GM20431 (cell line): ENCODE results near the gene ZNF302.
"Not testable (repeated sequence)": the region's sequence is repeated elsewhere in the genome, so short reads cannot be mapped to it uniquely, and the experiment has no call there.

Source experiments
- in situ Hi-C: fragments of 300-500 bp; cut with MseI, MboI; formaldehyde crosslinking; loops from one replicate; pipeline ENCODE4 v1.15.0; 2020; ENCODE audit warnings: low sequenced_read_pairs; ENCODE audit not compliant: unreplicated experiment

The ZNF302 gene

GRCh38 chr19:34669305-34669704 is 8.2 kb upstream of the ZNF302 start:
- in situ Hi-C loops = no loop called here

GRCh38 chr19:34671972-34672371 is 5.5 kb upstream of the ZNF302 start:
- in situ Hi-C loops = no loop called here

DNA sequence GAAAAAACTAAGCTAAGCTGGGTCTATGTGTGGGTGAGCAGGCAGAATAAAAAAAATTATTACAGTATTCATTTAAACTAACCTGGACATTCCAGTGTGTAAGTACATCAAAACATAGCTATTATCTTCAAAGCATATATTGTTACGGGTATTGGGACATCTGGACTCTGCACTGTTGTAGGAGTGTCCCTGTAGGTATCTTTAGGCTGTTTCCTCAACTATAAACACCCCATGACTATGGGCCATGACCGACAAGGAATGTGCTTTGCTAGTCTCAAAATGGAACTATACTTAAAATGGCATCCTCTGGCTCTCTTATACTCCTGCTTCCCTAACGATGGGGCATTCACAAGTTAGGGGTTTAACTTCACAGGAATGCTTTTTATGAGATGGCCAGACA is 3.9 kb upstream of the ZNF302 start:
- in situ Hi-C loops = no loop called here

GRCh38 chr19:34675250-34675649 is 2.2 kb upstream of the ZNF302 start:
- in situ Hi-C loops = no loop called here

- in situ Hi-C loops = no loop called here
Observed at GRCh38 chr19:34675919-34676318, 1.6 kb upstream of the ZNF302 start.

DNA sequence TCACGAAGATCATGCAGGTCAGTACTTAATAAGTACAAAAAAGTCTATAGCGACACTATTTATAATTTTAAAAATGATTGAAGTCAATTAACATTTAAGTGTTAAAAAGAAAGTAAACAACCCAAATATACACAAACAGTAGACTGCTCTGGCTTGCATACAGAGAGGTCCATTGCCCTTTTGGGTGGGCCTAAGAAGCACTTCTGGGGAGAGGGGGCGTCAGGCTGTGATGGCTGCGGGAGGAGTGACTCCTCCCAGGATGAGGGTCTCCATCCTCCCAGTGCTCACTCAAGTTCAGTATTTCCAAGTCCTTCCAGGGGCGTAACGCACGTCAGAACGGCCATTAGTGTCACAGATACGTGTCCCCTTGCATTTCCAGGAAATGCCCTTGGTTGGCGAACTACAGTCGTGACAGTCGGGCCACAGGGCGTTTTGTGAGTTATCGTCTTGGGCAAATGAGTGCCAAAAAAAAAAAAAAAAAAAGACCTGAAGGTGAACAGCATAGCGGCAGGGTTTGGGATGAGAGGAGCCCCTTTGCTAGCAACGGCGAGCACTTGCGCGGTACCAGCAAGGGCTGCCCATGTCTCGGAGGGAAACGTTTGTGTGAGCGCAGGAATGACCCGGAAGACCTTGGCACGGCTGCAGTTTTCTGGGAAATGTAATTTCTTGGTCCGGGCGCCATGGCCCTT is 637 bp upstream of the ZNF302 start, which contains the start of gene SCGB2B2:
TSS of gene SCGB2B2 (minus strand) at position 463 of the 689 bp plus-strand sequence. CDS start 82,596 bp downstream, outside the sequence.
- in situ Hi-C loops = no loop called here

DNA sequence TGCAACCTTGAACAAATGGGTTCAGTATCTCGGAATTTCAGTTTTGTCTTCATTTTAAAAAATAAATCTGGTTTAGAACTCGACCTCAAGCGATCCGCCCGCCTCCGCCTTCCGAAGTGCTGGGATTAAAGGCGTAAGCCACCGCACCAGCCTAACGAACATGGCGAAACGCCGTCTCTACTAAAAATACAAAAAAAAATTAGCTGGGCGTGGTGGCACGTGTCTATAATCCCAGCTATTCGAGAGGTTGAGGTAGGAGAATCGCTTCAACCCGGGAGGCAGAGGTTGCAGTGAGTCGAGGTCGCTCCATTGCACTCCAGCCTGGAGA is 571 bp downstream of the ZNF302 start:
- in situ Hi-C loops = no loop called here

DNA sequence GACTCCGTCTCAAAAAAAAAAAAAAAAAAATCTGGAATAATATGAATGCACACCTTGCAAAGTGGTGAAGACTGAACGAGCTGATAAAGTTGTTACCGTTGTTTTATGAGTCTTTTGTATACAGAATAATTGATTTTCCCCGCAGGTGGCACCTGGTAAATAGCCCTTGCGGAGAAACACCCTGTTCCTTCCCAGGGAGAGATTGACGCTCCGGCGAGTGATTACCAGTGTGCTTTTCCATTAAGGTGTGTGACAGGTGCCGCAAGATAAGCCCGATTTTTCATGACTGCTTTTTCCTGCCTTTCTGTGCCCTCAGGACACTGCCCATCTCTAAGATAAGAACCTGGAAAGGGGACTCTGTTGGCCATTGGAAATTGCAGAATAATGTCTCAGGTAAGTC is 943 bp downstream of the ZNF302 start:
- in situ Hi-C loops = no loop called here

DNA sequence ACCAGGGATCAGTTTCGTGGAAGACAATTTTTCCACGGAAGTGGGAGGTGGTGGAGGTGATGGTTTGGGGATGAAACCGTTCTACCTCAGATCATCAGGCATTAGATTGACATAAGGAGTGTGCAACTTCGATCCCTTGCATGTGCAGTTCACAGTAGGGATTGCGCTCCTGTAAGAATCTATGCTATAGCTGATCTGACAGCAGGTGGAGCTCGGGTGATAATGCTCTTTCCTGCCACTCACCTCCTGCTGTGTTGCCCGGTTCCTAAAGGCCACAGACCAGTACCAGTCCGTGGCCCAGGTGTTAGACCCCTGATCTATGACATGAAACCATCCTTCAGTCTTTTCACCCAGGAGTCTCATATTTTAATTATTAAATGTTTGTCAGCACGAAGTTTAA is 4.0 kb downstream of the ZNF302 start:
- in situ Hi-C loops = no loop called here

GRCh38 chr19:34685266-34685665 is 7.8 kb downstream of the ZNF302 start:
- in situ Hi-C loops = not testable (repeated sequence)

GRCh38 chr19:34686455-34686854 is 9.0 kb downstream of the ZNF302 start:
- in situ Hi-C loops = no loop called here

DNA sequence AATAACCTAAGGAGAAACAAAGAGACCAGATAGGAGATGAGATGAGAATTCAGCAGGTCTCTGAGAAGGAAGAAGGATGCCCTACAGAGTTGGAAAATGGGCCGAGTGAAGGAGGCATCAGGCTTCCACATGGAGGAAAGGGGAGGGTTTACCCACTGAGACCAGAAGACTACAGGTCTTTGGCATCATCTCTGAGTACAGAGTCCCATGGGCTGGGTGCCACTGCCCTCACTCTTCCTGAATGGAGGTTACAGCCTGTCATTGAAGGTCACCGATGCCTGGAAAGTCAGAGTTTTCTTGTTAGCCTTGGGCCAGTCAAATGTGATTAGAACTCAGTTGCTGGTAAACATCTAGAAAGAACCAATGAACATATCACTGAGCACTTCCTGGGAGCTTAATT is 9.9 kb downstream of the ZNF302 start:
- in situ Hi-C loops = no loop called here

- in situ Hi-C loops = no loop called here
Observed at GRCh38 chr19:34688592-34688991, 11.1 kb downstream of the ZNF302 start.

- in situ Hi-C loops = no loop called here
Observed at GRCh38 chr19:34690372-34690771, 12.9 kb downstream of the ZNF302 start.

- in situ Hi-C loops = no loop called here
Observed at GRCh38 chr19:34692549-34692948, 15.1 kb downstream of the ZNF302 start.

GRCh38 chr19:34707661-34708060 is 30.2 kb downstream of the ZNF302 start:
- in situ Hi-C loops = loop anchor here (25.0 kb wide), 1 partner anchor 195 kb away; no protein-coding TSS in a partner anchor

DNA sequence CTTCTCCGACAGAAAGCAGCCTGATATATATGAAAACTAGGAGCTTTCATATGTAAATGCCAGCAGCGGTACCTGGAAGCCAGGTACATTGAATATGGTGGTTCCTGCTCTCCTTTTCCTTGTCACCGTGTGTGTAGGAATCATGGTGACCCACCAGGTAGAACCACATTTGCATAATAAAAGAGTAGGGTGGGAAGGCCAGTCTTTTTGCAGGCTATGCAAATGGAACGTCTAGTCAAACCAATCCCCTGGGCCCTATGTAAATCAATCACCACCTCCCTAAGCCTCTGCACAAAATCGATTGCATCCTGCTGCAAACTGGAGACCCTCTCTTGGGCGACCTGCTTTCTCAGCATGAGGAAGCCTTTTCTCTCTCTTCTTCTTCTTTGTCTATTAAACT is 34.4 kb downstream of the ZNF302 start:
- in situ Hi-C loops = loop anchor here (25.0 kb wide), 1 partner anchor 200 kb away; no protein-coding TSS in a partner anchor

DNA sequence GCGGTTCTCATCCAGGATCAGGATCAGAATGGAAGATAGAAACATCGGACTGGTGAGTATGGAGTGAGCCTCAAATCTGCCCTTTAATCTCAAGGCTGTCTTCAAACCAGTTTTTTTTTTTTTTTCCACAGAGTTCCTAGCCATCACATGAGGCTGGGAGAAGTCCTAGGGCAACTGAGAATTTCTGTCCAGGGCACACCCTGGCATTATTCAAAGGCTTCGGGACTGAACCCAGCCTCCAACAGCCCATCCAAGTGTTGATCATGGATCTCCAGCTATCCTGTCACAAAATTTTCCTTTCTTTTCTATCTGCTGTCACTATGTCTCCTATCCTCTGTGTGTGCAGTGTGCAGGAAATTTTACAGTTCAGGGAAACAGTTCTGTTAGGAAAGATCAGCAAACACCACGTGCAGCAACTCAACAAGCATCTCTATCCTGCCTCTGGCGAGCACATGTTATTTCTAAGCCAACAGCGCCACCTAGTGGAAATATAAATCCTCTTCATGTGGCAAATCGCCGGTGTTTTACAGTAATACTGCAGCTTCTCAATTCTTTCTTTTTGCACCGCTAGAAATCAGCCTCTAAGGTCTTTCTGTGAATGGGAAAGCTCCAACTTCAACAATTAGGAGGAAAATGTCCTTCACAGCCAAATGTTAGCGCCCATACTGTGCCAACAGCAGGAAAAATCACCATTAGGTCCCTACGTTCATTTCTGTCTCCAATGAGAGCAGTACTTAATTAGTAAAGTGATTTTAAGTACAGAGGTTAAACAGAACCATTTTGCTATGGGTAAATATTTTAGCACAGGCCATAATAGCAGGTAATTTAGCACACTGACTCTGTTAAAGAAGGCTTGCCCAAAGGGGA is 35.1 kb downstream of the ZNF302 start:
- in situ Hi-C loops = loop anchor here (25.0 kb wide), 1 partner anchor 200 kb away; no protein-coding TSS in a partner anchor

DNA sequence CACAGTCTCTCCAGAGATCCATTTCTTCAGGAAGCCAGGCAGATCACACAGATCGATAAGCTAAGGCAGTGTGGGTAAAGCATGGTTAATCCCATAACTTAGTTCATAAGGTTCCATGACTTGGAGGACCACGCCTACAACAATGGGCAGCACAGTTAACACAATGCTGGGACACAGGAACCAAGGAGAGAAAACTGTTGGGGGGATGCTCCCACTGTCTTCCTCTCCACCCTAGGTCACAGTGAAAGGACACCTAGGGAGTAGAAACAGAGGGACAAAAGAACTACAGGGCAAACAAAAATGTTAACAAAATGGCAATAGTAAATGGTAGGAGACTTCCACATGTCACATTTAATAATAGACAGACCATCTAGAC is 35.8 kb downstream of the ZNF302 start:
- in situ Hi-C loops = loop anchor here (25.0 kb wide), 1 partner anchor 201 kb away; no protein-coding TSS in a partner anchor

DNA sequence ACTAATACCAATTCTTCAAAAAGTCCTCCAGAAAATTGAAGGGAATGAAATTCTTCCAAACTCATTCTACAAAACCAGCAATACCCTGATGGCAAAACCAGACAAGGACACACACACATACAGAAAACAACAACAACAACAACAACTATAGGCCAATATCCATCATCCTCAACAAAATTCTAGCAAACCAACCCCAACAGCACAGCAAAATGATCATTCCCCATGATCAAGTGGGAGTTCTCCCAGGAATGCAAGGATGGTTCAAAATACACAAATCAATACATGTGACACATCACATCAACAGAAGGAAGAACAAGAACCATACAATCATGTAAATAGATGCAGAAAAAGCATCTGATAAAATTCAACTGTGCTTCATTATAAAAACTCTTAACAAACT is 37.9 kb downstream of the ZNF302 start:
- in situ Hi-C loops = loop anchor here (25.0 kb wide), 1 partner anchor 203 kb away; no protein-coding TSS in a partner anchor

DNA sequence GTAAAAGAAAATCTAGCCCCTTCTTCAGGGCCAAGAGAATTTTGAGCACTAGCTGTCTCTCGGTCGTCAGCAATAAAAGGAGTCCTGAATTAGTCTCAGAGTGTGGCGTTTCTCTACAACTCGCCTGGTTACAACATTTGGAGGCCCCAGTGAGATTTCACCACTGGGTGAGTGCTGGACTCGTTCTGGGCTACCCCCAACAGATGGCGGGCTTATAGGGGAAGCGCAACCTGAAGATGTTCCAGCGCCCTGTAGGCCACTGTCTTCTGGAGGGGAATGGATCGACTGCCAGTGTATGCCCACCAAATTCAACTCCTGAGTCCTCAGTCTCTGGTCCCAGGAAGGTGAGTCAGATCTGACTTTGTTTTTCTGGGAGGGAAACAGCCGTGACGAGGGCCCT is 44.9 kb downstream of the ZNF302 start:
- in situ Hi-C loops = loop anchor here (25.0 kb wide), 1 partner anchor 210 kb away; no protein-coding TSS in a partner anchor
